H9 (cell line): ENCODE data around the gene RAD51C. TPM values are rescaled to one million over a fixed set of nuclear protein-coding genes. Genes with fewer than 3 reads are reported as not detected.

Experiments
- DNase-seq: peaks from one replicate; pipeline ENCODE4 v3.0.0-alpha.2; 2017
- H2AFZ ChIP-seq: one replicate; pipeline ENCODE4 v1.6.1; 2013; ENCODE audit warnings: mild to moderate bottlenecking, low read length, control low read depth, moderate library complexity
- H2AK5ac ChIP-seq: 2 replicates; pipeline ENCODE4 v1.6.1; 2013; ENCODE audit warnings: low read length, control low read depth, mixed read lengths; ENCODE audit not compliant: insufficient read length
- H2BK120ac ChIP-seq: one replicate; pipeline ENCODE4 v1.6.1; 2013; ENCODE audit warnings: low read depth, mild to moderate bottlenecking, low read length, control low read depth, inconsistent platforms; ENCODE audit not compliant: poor library complexity, severe bottlenecking
- H2BK12ac ChIP-seq: 2 replicates; pipeline ENCODE4 v1.6.1; 2013; ENCODE audit warnings: low read length, control low read depth, mixed read lengths, low read depth; ENCODE audit not compliant: insufficient read length
- H2BK15ac ChIP-seq: 2 replicates; pipeline ENCODE4 v1.6.1; 2013; ENCODE audit warnings: low read depth, low read length, control low read depth
- H2BK20ac ChIP-seq: one replicate; pipeline ENCODE4 v1.6.1; 2013; ENCODE audit warnings: low read depth, mild to moderate bottlenecking, low read length, control low read depth, inconsistent platforms; ENCODE audit not compliant: poor library complexity, severe bottlenecking
- H2BK5ac ChIP-seq: 2 replicates; pipeline ENCODE4 v1.6.1; 2013; ENCODE audit warnings: low read length, control low read depth, mixed read lengths; ENCODE audit not compliant: insufficient read length
- H3K14ac ChIP-seq: 2 replicates; pipeline ENCODE4 v1.6.1; 2013; ENCODE audit warnings: low read length, control low read depth; ENCODE audit not compliant: insufficient read depth
- H3K18ac ChIP-seq: 2 replicates; pipeline ENCODE4 v1.6.1; 2013; ENCODE audit warnings: low read depth, mild to moderate bottlenecking, mixed read lengths, low read length, control low read depth; ENCODE audit not compliant: insufficient read length
- H3K23ac ChIP-seq: 2 replicates; pipeline ENCODE4 v1.6.1; 2013; ENCODE audit warnings: low read length, control low read depth, mixed read lengths, low read depth; ENCODE audit not compliant: insufficient read length
- H3K23me2 ChIP-seq: 2 replicates; pipeline ENCODE4 v1.6.1; 2013; ENCODE audit warnings: low read depth, mild to moderate bottlenecking, mixed read lengths, low read length, control low read depth; ENCODE audit not compliant: insufficient read length, poor library complexity, severe bottlenecking
- H3K27ac ChIP-seq: 2 replicates; pipeline ENCODE4 v1.5.1; 2013; ENCODE audit warnings: low read length, control low read depth, mixed read lengths, low read depth; ENCODE audit not compliant: insufficient read length
- H3K27me3 ChIP-seq: 2 replicates; pipeline ENCODE4 v1.6.1; 2013; ENCODE audit warnings: low read length, control low read depth, inconsistent platforms; ENCODE audit not compliant: insufficient read depth
- H3K4ac ChIP-seq: 2 replicates; pipeline ENCODE4 v1.6.1; 2013; ENCODE audit warnings: low read depth, mild to moderate bottlenecking, control low read depth, inconsistent platforms, low read length, moderate library complexity
- H3K4me1 ChIP-seq: 2 replicates; pipeline ENCODE4 v1.6.1; 2013; ENCODE audit warnings: low read length, control low read depth, inconsistent platforms; ENCODE audit not compliant: insufficient read depth
- H3K4me2 ChIP-seq: 2 replicates; pipeline ENCODE4 v1.6.1; 2013; ENCODE audit warnings: low read length, control low read depth, mixed read lengths; ENCODE audit not compliant: insufficient read length, insufficient read depth
- H3K56ac ChIP-seq: 2 replicates; pipeline ENCODE4 v1.6.1; 2013; ENCODE audit warnings: low read depth, mild to moderate bottlenecking, mixed read lengths, low read length, control low read depth; ENCODE audit not compliant: insufficient read length
- H3K79me1 ChIP-seq: 2 replicates; pipeline ENCODE4 v1.6.1; 2013; ENCODE audit warnings: low read depth, mild to moderate bottlenecking, moderate library complexity, low read length, control low read depth, inconsistent platforms; ENCODE audit not compliant: insufficient read depth, poor library complexity, severe bottlenecking
- H3K79me2 ChIP-seq: 2 replicates; pipeline ENCODE4 v1.6.1; 2013; ENCODE audit warnings: low read length, control low read depth, inconsistent platforms; ENCODE audit not compliant: insufficient read depth
- H3K9ac ChIP-seq: 2 replicates; pipeline ENCODE4 v1.6.1; 2013; ENCODE audit warnings: low read length, control low read depth, mixed read lengths; ENCODE audit not compliant: insufficient read length; ENCODE audit errors: extremely low read depth
- H3K9me3 ChIP-seq: one replicate; pipeline ENCODE4 v1.6.1; 2013; ENCODE audit warnings: low read depth, low read length, inconsistent platforms; ENCODE audit not compliant: control insufficient read depth
- H3T11ph ChIP-seq: one replicate; pipeline ENCODE4 v1.6.1; 2013; ENCODE audit warnings: mild to moderate bottlenecking, low read length, control low read depth, inconsistent platforms
- H4K20me1 ChIP-seq: one replicate; pipeline ENCODE4 v1.6.1; 2013; ENCODE audit not compliant: control insufficient read depth, insufficient read length, insufficient read depth
- H4K5ac ChIP-seq: 2 replicates; pipeline ENCODE4 v1.6.1; 2013; ENCODE audit warnings: low read depth, mild to moderate bottlenecking, mixed read lengths, low read length, control low read depth; ENCODE audit not compliant: insufficient read length
- H4K8ac ChIP-seq: replicated peaks from 2 replicates; pipeline ENCODE4 v1.6.1; 2013; ENCODE audit warnings: low read length, control low read depth, mixed read lengths, low read depth; ENCODE audit not compliant: insufficient read length
- H4K91ac ChIP-seq: 2 replicates; pipeline ENCODE4 v1.6.1; 2013; ENCODE audit warnings: low read depth, mild to moderate bottlenecking, moderate library complexity, mixed read lengths, low read length, control low read depth; ENCODE audit not compliant: insufficient read length
- H3K27ac Mint-ChIP-seq, 3 experiments: 2 replicates in 2 of 3; 3 replicates in 1 of 3; pipeline ENCODE4 v1.8.0; 2020 to 2021; ENCODE audit warnings: mixed read lengths in 3 of 3, mild to moderate bottlenecking in 1 of 3, moderate library complexity in 1 of 3
- H3K27me3 Mint-ChIP-seq: 2 replicates; pipeline ENCODE4 v1.8.0; 2021; ENCODE audit warnings: low read depth, mild to moderate bottlenecking, moderate library complexity, mixed read lengths
- H3K36me3 Mint-ChIP-seq, 3 experiments: 2 replicates in 2 of 3; 3 replicates in 1 of 3; pipeline ENCODE4 v1.8.0; 2020 to 2021; ENCODE audit warnings: low read depth in 3 of 3, mixed read lengths in 3 of 3; ENCODE audit not compliant: insufficient read depth in 1 of 3
- H3K4me1 Mint-ChIP-seq, 2 experiments: 2 replicates each; pipeline ENCODE4 v1.8.0; 2020; ENCODE audit warnings: mixed read lengths in 2 of 2
- H3K4me3 Mint-ChIP-seq, 2 experiments: 2 replicates in 1 of 2; 3 replicates in 1 of 2; pipeline ENCODE4 v1.8.0; 2020 to 2021; ENCODE audit warnings: mild to moderate bottlenecking in 2 of 2, mixed read lengths in 2 of 2, moderate library complexity in 1 of 2
- H3K9me3 Mint-ChIP-seq, 2 experiments: 2 replicates in 1 of 2; 3 replicates in 1 of 2; pipeline ENCODE4 v1.8.0; 2020; ENCODE audit warnings: mild to moderate bottlenecking in 2 of 2, mixed read lengths in 2 of 2, moderate library complexity in 1 of 2
- CTCF ChIP-seq: fragments of 200-600 bp; sonication (generic); conservative IDR thresholded peaks from 3 replicates; pipeline ENCODE4 v1.8.0; 2021; ENCODE audit warnings: antibody characterized with exemption, mild to moderate bottlenecking
- WGBS: extraction: QIAGEN DNeasy Blood & Tissue Kit; methylation state at CpG from one replicate; pipeline ENCODE4 v1.1.7; 2013; ENCODE audit warnings: missing lambda C conversion rate, low lambda C conversion rate, mixed read lengths; ENCODE audit not compliant: insufficient read length; ENCODE audit errors: extremely low coverage; 5-methylcytosine and 5-hydroxymethylcytosine counted together
- total RNA-seq: library from RNA; stranded (reverse); gene quantifications from 2 replicates; pipeline ENCODE4 v1.2.1, GENCODE V29; 2021

Gene RAD51C
- total RNA-seq, 1 experiment from 2014 or later: 11.3 TPM

DNA sequence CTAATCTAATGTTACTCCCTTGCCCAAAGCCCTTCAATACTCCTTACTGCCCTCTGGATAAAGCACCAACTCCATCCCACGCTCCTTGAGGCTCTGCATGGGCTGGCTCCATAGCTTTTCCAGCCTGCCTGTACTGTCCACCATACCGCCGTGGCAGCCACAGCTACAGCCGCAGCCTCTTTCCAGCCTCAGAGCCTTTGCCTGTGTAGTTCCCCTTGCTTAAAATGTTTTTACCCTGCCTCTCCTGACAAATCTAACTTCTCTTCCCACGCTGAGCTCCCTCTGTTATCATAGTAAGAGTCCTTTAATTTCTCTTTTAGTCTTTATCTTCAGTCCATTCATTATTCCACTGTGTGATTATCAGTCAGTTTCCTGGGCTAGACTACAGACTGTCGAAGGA, 22.5 kb upstream of the RAD51C start:
- H2AFZ ChIP-seq: no peak overlapping the region
- H2AK5ac ChIP-seq: no peak overlapping the region
- no peak overlapping the region for H2BK15ac ChIP-seq
- no peak overlapping the region for H3K56ac ChIP-seq
- no peak overlapping the region for H4K8ac ChIP-seq
- H3K27ac ChIP-seq: no peak overlapping the region
- no peak overlapping the region for H3K4ac ChIP-seq
- Mint-ChIP-seq H3K27me3 (no peaks in the 10 kb centered on the region; the same call in 1 of the 2 replicates), H3K4me3 (no peak overlapping the region), H3K27ac (no peak overlapping the region), H3K4me1 (peaks cover 6 to 18% of the 10 kb centered on the region in 2 experiments), H3K9me3 (no peaks in the 10 kb centered on the region), H3K36me3 (no peaks in the 10 kb centered on the region)
- no peaks in the 10 kb centered on the region for H4K20me1 ChIP-seq
- H3K23me2 ChIP-seq: no peaks in the 10 kb centered on the region
- H3K79me2 ChIP-seq: no peaks in the 10 kb centered on the region
- H3K18ac ChIP-seq: no peak overlapping the region
- no peaks in the 10 kb centered on the region for H3K79me1 ChIP-seq
- no peaks in the 10 kb centered on the region for H3K27me3 ChIP-seq
- no peak for TF ChIP-seq CTCF
- H3K9ac ChIP-seq: no peak overlapping the region
- H2BK5ac ChIP-seq: no peak overlapping the region
- no peak overlapping the region for H2BK12ac ChIP-seq
- no peak overlapping the region for H4K5ac ChIP-seq
- no CpG with 5 or more reads among the region's 6 CpGs for WGBS
- DNase-seq: no peak
- no peak overlapping the region for H2BK120ac ChIP-seq
- H4K91ac ChIP-seq: no peak overlapping the region
- H3T11ph ChIP-seq: no peak overlapping the region
- no peak overlapping the region for H3K23ac ChIP-seq
- H3K14ac ChIP-seq: no peak overlapping the region
- H3K9me3 ChIP-seq: no peaks in the 10 kb centered on the region
- H2BK20ac ChIP-seq: no peak overlapping the region
- H3K4me1 ChIP-seq: no peaks in the 10 kb centered on the region
- H3K4me2 ChIP-seq: no peak overlapping the region
